Glomerular visceral epithelial cell (primary cell): ENCODE results near the gene MMS22L.
A peak's percentile ranks its signal among the peaks of the same experiment; 100 is the strongest.
"Not testable (repeated sequence)": the region's sequence is repeated elsewhere in the genome, so short reads cannot be mapped to it uniquely, and the experiment has no call there.

Experiments used
- DNase-seq: peaks from one replicate; pipeline ENCODE4 v3.0.0-alpha.2; 2016; ENCODE audit errors: extremely low spot score

Gene MMS22L

GRCh38 chr6:97240222-97240621 is 42.8 kb downstream of the MMS22L start:
- peak; percentile 49 for DNase-seq

GRCh38 chr6:97231911-97232310 is 51.1 kb downstream of the MMS22L start:
- DNase-seq = no peak

DNA sequence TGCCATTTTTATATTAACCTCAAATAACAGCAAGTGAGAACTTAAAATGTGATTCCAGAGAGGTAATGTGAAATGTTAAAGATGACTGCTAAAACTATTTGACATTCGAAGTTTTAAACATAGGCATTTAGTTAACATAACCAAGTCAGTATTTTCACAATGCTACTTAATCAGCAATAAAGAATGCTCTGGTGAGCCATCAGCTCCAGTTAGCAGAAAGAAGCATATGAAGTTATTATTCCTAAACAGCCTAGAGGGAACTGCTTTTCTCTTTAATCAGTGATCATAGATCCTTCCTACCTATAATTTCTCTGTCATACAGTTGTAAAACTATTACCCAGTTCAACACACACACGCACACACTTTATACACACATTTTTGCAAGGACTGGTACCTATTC is 60.1 kb downstream of the MMS22L start:
- DNase-seq = no peak

- no peak for DNase-seq
Measured at GRCh38 chr6:97218912-97219311, 64.1 kb downstream of the MMS22L start.

- DNase-seq = peak; percentile 60
Measured at GRCh38 chr6:97215157-97215769, 67.8 kb downstream of the MMS22L start.

GRCh38 chr6:97214671-97215070 is 68.3 kb downstream of the MMS22L start:
- DNase-seq = no peak

- no peak for DNase-seq
Measured at GRCh38 chr6:97207383-97207782, 75.6 kb downstream of the MMS22L start.

DNA sequence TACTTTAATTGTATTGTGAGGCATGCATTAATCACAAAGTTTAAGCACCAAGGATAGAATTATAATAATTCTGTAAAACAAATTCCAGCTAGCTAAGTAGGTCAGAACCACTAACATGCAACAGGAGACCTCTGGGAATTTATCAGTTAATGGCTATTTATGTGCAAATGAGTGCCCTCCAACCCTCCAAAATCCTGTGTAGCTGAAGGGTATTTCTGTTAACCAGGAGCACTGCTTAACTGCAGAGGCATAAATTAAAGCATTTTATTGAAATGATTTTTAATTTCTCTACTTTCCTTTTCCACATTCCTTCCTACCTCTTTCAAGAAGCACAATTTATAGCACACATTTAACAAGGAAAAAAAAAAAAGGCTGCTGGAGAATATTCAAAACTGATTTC is 77.0 kb downstream of the MMS22L start:
- DNase-seq = no peak

DNA sequence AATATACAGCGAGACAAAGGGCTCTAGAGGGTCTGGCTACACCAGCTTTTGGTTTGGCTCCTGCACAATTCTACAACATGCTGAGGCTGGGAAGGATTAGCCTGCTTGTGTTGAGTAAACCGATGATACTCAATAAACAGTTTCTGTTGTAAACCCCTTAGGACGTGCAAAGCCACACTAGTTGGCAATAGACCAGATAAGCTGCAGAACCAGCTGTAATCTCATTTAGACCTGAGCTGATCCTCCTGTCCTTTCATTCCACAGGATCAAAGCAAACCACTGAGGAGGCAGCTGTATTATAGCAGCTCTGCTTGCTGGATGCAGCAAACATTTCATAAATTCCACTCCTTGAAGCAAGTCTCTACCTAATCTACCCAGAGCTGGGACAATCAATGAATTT is 79.7 kb downstream of the MMS22L start:
- DNase-seq = no peak

GRCh38 chr6:97198046-97198565 is 84.9 kb downstream of the MMS22L start:
- no peak for DNase-seq

DNA sequence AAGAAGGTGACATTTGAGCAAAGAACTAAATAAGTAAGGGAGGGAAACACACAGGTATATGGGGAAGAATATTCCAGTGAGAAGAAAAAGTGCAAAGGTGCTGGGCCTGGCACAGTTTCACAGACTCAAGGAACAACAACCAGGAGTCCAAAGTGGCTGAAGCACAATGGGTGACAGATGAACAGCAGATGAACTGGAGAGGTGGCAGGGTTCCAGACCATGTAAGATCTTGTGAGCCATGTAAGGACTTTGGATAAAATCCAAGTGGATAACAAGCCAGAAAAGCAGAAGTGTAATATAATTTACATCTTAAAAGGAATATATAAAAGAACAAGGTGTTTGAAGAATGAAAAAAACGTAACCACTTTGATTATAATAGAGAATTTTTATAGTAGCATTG is 87.9 kb downstream of the MMS22L start:
- DNase-seq = peak; percentile 6

GRCh38 chr6:97189767-97190166 is 93.2 kb downstream of the MMS22L start:
- DNase-seq = no peak

- no peak for DNase-seq
Measured at GRCh38 chr6:97187951-97188350, 95.1 kb downstream of the MMS22L start.

DNA sequence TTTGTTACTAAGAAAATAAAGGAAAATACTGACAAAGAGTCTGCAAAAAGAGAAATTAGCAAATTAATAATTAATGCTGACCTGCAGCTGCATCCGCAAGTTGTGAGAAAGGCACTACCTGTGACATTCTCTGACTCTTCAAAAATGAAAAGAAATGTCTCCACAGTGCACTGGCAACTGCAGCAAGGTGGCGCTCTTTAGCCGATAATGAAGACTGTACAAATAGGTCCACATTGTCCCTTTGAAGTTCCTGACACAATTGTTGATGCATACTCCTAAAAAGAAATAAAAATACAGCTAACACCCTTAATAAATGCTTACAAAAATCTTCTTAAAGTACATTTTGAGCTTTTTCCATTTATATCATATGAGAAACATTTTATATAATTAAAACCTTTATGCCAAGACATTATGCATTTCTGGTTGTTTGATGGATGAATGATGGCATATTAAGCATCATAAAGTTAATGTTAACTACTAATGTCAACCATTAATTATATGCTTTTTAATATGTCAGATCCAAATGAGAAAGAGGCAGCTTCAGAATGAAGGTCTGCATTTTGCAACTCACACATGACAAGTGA is 96.5 kb downstream of the MMS22L start:
- DNase-seq = peak; percentile 63

DNA sequence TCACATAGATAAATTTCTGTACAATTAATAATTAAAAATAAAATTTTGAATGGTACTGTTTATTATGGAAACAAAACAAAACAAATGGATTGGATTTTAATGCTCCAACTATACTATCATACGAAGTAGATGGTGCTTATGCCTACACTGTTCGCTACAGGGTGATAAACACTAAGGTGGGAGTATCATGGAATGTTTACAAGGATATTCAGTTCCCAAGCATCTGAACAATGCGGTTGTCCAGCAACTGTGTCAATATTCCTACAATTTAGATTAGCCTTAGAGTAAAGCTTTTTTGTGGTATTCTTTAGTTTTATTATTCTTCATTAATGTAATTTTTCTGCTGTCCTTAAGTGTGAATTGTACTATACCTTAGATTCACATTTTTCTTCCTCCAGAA is 105.1 kb downstream of the MMS22L start:
- no peak for DNase-seq

DNA sequence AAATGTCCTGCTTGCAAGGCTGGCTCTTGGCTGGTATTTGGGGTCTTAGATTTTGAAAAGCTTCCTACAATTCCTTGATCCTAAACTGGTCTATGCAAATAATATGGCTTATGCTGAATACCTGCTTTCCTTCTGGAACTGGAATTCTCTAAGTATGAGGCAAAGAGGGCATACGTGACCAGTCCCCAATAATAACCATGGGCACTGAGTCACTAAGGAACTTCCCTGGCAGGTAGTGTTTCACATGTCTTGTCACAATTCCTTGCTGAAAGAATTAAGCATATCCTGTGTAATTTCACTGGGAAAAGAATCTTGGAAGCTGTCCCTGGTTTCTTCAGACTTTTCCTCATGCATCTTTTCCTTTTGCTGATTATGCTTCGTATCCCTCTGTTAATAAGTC is 106.5 kb downstream of the MMS22L start:
- DNase-seq = no peak

DNA sequence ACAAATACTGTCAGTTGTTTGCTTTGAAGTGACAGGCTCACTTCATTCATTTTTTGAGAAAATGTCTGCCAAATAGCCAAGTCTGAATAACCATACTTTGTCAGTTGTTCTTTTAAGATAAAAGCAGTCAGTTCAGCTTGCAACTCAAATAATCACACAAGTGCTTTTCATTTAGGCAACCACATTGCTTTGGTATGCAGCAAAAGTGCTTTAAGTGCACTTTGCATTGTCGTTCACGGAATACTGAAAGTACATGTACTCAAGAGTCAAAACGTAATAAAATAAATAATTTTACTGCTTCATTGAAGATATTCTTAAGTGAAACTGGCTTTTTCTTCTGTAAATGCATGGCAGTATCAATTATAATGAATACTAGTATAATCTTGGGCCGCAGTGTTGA is 107.2 kb downstream of the MMS22L start:
- DNase-seq = no peak

GRCh38 chr6:97174471-97174870 is 108.5 kb downstream of the MMS22L start:
- no peak for DNase-seq

DNA sequence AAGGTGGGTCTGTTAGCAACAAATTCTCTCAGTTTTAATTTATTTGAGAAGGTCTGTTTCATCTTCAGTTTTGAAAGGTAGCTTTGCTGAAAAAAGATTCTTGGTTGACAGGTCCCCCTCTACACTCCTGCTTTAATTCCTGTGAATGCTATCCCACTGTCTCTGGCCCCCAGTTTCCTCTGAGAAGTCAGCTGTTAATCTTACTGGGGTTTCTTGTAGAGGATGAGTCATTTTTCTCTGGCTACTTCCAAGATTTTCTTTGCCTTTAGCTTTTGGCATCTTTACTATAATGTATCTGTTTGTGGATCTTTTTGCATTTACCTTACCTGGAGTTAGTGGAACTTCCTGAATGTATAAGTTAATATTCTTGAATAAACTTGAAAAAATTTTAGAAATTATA is 122.7 kb downstream of the MMS22L start:
- DNase-seq = no peak

- DNase-seq = not testable (repeated sequence)
Measured at GRCh38 chr6:97155447-97155846, 127.6 kb downstream of the MMS22L start.

GRCh38 chr6:97154015-97154414 is 129.0 kb downstream of the MMS22L start:
- DNase-seq = no peak

GRCh38 chr6:97151601-97152000 is 131.4 kb downstream of the MMS22L start:
- no peak for DNase-seq

- no peak for DNase-seq
Measured at GRCh38 chr6:97150932-97151331, 132.1 kb downstream of the MMS22L start.

GRCh38 chr6:97147421-97147820 is 135.6 kb downstream of the MMS22L start:
- no peak for DNase-seq
